G401 (cell line): ENCODE measurements around the gene PRKN. TPM values are rescaled to one million over a fixed set of nuclear protein-coding genes. Genes with fewer than 3 reads are reported as not detected.

Source experiments
- DNase-seq: peaks from one replicate; pipeline ENCODE4 v3.0.0-alpha.2; 2015; ENCODE audit warnings: low spot score
- in situ Hi-C: cut with HindIII; loops from 2 replicates; pipeline ENCODE4 v1.10.0; 2016; ENCODE audit warnings: low sequenced_read_pairs, mixed read lengths
- total RNA-seq: library from RNA; depleted of rRNA; stranded (reverse); fragments of >200 nt; shearing (Covaris generic); gene quantifications from 2 replicates; pipeline ENCODE4 v1.2.3, GENCODE V29; 2014

The PRKN gene
- total RNA-seq, 1 experiment from 2014 or later, result 1.1 TPM

DNA sequence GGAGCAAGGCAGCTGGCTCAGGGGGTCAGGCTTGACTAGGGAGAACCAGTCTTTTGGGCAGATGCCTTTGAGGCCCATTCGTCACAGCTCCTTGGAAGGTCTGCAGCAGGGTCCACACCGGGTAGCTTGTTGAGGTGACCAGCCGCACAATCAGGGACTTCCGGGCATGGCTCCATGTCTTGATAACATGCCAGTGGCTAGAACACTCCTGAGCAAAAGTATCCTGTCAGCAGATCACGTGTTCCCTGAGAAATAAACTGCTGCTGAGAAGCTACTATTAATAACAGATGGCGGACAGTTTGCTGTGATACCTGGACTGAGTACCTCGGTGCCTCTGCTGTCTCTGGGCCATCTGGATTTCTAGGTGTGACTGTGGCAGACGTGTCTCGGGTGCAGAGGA is 235.9 kb downstream of the PRKN start:
- no peak for DNase-seq
- in situ Hi-C loops, result no loop called here

DNA sequence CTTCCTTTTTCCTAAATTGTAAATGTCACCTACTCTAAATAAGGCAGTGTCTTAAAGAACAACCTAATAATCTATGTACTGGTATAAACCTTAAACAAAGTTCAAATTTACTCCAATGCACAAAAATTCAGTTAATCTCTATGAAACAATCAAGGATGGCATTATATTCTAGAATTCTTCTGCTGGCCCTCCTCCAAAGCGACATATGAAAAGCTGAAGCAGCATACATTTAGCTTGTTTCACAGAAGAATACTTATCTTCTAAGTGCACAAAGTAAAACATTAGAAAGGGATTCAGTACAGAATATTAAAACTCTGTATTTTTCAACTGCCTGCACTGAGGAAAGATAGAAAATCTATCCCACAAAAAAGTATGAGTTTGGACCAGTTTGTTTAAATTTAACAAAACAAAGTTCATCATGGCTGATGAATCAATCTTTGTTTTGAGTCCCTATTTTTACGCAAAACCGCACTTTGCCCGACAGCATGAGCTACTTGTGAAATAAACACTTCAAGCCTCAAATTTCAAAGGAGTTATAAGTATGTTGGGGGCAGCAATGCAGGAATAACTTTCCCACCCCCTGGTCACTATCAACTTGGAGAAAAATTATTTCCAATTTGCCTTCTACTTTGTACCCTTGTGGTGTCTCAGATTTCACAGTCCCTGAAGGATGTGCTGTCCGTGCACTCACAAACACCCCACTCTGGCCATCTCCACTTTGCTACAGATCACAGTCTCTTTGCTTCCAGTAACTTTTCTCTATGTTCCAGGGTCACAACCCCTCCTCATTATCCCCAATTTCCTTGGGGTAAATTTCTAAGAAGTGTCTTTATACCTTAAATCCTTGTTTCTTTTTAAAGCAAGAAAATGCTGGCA is 238.2 kb downstream of the PRKN start:
- in situ Hi-C loops, result no loop called here
- DNase-seq, result no peak

DNA sequence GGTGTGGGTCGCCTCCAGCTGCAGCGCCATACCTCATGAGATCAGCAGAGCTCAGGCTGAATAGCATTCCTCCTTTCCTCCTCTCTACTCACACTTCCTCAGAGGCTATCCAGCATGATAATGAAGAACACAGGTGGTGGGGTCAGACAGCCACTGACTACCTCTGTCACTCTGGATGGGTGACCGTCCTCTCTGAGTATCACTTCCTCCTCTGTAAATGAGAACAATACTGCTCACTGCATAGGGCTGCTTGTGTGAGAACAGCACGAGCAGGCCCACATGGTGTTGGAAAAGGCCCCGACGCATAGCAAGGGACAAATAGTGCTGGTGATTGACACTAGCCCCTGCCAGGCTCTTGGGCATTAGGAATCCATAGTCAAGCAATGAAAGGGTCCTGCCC is 239.1 kb downstream of the PRKN start:
- DNase-seq, result no peak
- in situ Hi-C loops, result no loop called here

DNA sequence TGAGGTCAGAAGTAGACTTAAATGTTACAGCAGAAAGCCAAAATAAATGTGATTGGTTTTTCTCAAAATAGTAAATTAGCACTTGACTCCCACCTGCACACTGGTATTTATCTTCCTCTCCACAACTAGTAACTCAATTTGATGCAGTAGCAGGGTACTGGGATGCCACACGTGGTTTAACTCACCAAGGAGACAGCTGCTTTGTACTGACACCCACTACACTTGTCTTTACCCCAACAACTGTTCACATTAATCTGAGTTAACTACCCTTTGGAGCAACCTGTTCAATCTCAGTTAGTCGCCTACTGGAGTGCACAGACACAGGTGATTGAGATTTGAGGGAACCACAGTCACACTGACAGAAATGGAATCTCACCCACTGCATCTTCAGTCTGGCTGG is 242.1 kb downstream of the PRKN start:
- in situ Hi-C loops, result no loop called here
- DNase-seq, result no peak

DNA sequence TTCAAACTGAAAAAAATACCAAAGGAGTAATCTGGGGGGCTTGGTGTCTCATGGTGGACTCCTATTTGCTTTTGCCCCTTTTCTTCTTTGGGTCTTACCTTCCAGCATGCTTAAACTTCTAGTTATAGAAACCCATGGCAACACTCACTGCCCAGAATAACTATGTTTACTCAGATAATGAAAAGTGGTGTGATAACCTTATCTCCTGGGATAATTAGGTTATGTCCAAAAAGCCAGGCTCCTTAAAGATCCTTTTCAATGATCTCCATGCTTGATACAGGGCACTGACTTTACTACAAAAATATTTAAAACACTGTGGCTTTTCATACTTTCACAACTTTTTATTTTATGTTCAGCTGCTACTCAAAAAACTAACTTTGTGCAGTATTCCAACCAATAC is 245.6 kb downstream of the PRKN start:
- no peak for DNase-seq
- in situ Hi-C loops, result no loop called here

DNA sequence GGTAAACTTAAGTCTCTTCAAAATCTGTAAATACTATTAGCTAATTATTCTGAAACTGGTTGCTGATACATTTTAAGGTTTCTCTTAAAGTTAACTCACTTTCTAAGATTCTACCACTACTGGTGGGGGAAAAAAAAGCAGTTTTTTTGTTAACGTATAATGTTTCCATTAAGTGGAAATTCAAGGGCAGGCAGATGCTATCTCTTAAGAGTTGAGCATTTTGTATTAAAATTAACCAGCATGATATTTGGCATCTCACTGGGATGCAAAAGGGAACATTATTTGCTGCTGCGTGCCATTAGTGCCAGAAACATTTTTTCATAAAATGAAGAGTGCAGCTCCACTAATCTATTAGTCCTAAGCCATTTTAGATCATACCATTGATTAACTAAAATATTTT is 246.2 kb downstream of the PRKN start:
- DNase-seq, result no peak
- in situ Hi-C loops, result no loop called here

DNA sequence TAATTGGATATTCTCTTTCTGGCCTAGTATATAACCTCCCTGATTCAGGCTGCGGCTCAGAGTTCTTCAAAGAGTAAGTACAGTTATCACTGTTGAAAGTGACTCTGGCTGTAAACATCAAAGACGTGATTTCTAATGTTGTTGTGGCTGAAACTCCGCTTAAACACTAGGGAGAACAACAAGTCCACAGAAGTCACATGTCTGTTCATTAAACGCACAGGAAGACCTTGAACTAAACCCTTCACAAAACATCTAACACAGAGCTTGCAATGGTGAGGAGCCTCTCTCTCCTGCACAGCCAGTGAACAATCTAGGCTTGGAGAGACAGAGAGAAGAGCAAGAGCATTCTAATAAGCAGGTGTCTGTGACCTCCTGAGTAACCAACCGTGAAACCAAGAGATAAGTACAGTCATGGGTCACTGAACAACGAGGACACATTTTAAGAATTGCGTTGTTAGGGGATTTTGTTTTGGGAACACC is 249.3 kb downstream of the PRKN start:
- in situ Hi-C loops, result no loop called here
- no peak for DNase-seq

DNA sequence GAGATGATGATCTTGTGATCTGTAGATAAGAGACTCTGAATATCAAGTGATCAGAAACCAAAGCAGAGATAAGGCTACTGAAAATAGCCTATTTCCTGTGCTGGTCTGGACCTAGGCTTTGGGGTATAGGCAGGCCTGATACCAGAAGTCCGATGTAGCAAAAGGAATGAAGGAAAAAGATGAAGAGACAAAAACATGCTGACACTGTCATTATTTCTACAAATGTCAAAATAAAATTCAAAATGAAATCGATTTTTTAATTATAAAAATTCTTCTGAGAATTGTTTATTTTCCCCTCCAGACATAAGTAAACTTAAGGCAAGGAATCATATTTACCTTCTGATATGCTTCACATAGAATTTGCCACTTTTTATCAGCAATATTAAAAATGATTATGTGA is 252.8 kb downstream of the PRKN start:
- DNase-seq, result no peak
- in situ Hi-C loops, result no loop called here

DNA sequence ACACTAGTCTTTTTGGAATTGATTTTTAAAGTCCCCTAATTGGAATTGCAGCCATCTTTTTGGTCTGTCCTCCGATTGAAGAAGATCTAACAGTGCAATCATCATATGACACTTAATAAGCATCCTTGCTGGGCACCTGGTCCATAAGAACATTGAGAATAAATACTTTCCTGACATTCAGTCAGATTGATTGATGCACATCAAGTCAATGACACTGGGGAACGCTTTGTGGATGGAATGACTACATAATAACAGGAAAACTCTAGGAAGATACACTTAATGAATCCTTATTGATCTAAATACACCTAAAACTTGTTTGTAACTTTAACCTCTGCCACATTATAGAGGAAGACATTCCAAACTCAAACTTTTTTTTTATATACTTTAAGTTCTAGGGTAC is 255.7 kb downstream of the PRKN start:
- DNase-seq, result no peak
- in situ Hi-C loops, result no loop called here

DNA sequence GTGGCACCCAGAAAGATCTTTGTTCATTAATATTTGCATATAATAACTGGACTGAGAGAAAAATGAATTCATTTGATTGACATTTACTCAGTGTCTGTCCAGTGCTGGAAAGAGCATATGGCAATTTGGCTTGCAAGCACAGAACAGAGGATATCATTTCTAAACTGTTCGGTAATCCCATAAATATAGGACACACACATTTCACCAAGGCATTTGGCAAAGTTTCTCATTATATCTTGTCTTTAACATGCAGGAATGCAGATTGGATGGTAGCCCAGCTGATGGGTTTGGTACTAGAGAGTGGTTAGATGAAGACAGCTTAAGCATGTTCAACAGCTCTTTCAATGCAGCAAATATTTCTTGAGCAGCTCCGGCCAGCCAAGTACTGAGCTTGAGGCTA is 259.2 kb downstream of the PRKN start:
- DNase-seq, result no peak
- in situ Hi-C loops, result no loop called here

DNA sequence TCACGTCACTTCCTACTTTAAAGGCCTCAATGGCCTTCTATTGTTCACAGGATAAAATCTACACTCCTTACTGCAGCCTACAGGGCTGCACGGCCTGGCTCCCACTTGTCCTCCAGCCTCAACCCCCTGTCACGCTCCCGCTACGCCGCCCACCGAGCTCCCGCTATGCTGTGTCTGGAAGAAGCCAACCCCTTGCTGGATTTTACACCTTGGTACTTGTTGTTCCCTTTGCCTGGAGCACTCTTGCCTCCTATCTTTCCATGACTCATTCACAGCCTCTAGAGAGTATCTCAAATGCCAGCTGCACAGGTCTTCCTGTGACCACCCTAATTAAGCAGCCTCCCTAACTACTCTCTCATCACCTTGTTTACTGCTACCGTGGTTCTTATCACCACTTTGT is 259.9 kb downstream of the PRKN start:
- DNase-seq, result no peak
- in situ Hi-C loops, result no loop called here

DNA sequence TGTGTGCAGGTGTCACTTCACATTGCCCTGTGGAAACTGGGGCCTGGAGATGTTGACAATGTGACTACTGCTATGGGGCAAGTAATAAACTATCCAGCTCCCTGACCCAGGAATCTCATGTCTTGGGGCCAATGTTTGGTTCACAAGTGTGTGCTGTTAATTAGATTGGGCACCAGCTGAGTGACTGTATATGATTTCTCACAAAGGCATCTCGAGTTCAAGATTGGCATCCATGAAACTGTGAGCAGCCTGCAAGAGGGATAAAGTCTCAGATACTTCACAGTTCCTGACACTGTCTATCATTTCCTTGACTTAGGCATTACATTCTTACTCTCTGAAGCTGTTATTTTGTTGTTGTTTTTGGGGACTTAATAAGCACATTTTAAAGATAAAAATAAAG is 264.0 kb downstream of the PRKN start:
- in situ Hi-C loops, result no loop called here
- DNase-seq, result no peak

DNA sequence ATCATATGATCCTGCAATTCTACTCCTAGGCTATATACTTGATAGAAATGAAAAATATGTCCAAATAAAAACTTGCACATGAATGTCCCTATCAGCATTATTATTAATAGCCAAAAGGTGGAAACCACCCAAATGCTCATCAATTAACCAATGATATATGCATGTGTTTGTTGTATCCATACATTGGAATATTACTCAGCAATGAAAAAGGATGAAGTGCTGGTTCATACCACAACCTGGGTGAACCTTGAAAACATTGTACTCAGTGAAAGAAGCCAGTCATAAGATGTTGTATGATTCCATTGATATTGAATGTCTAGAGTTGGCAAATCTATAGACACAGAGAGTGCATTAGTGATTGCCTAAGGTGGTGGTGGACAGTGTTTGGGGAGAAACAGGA is 267.6 kb downstream of the PRKN start:
- DNase-seq, result no peak
- in situ Hi-C loops, result no loop called here

DNA sequence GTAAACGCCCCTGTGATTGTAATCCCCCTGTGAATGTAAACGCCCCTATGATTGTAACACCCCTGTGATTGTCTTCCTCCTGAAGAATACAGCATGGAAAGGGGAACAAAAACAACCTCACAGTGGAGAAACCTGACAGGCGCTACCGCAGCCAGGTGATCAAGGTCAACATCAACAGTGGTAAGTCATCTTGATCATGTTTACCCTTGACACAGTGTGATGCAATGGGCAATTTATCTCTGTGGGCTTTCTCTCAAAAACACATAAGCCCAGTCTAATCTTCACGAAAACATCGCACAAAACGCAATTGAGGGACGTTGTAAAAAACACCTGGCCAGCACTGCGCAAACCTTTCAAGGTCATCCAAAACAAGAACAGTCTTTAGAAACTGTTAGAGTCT is 277.2 kb downstream of the PRKN start:
- no peak for DNase-seq
- in situ Hi-C loops, result no loop called here

DNA sequence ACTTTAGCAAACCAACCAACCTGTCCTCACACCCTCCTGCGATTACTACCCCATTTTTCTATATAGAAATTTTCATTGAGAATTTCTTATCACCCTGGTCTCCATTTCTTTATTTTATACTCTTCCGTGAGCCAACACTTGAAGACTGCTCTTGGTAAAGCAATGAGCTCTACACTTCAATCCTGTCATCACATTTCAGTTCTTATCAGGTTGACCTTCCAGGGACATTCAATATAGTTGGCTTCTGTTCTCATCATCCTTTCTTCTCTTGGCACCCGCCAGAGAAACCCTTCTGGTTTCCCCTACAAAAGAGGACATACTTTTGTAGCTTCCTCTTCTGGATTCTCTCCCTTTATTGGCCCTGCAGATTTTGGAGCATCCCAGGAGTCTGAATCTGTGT is 279.3 kb downstream of the PRKN start:
- in situ Hi-C loops, result no loop called here
- DNase-seq, result no peak

DNA sequence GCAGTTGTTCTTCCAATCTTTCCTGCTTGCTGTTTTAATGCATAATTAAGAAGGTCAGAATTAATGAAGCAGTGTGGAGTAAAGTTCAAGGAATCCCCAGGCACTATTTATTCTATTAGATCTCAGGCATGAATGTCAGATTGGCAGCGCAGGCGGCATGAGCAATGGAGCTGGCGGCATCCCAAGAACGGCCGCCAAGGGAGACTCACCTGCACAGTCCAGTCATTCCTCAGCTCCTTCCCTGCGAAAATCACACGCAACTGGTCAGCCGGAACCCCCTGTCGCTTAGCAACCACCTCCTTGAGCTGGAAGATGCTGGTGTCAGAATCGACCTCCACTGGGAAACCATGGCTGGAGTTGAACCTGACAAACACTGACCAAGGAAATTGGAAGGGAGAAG is 284.5 kb downstream of the PRKN start:
- in situ Hi-C loops, result no loop called here
- DNase-seq, result peak; percentile 83

DNA sequence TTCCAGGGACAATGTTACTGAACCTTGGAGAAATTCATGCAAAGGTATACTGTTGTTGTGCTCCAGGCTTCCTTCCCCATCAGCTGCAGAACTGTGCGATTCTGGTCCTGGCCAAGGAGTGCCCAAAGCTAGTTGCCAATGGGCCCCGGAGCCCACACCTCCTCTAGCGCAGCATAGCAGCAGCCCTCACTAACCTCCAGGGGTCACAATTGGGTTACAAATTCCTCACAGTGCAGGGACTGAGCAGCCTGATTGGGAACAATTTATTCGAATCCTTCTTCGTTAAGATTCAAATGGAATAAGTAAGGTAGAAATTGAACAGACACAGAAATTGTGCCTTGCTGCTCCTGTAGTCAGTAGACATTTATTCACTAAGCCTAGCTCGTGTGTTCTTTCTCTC is 284.9 kb downstream of the PRKN start:
- DNase-seq, result no peak
- in situ Hi-C loops, result no loop called here

DNA sequence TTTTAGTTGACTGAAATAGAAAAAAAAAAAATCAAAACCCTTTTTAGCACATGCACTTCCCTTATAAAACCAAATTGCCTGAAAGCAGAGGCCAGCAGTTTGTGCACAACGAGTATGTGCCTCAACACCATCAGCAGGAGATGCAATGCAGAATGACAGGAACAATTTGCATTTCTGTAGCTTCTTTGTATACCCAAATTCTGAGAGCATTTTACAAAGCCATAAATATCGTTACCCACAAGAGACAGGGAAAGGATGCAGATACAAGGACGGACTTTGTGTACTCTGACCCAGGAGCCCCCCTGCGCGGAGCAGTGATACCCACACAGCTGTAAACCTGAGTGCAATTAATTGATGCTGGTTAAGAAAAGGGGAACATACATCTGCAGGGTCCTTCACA is 285.6 kb downstream of the PRKN start:
- in situ Hi-C loops, result no loop called here
- DNase-seq, result no peak

DNA sequence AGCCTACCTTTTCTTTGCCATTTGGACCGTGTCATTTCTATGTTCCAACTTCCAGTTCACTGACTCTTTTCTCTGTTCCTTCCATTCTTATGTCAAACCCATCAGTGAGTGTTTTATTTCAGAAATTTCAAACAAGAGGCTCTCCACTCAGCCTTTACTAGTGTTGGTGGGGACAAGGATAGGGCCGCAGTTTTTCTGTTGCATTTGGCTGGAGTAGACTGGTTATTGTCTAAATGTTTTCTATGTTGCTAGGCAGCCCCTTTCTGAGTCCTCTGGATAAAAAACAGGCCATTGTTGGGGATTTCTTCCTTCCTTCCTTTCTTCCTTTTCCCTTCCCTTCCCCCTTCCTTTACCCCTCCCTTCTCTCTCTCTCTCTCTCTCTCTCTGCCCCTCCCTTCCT is 288.6 kb downstream of the PRKN start:
- in situ Hi-C loops, result no loop called here
- no peak for DNase-seq

DNA sequence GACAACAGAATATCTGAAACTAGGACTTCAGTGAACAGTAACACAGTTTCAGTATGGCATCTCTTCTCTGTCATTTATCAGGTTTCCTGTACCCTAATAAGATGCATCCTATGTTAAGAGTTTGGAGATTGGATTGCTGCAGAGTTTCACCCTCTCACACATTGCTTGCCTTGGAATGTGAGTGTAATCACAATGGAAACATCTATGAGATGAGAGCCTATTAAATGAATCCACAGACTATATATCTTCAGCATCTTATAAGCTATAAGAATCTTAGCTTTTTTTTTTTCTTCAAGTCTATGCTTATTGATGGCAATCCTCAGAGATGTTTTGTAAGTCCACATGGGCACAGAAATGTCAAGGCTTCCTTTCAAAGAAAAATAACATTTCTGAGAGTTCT is 292.5 kb downstream of the PRKN start:
- DNase-seq, result no peak
- in situ Hi-C loops, result no loop called here

DNA sequence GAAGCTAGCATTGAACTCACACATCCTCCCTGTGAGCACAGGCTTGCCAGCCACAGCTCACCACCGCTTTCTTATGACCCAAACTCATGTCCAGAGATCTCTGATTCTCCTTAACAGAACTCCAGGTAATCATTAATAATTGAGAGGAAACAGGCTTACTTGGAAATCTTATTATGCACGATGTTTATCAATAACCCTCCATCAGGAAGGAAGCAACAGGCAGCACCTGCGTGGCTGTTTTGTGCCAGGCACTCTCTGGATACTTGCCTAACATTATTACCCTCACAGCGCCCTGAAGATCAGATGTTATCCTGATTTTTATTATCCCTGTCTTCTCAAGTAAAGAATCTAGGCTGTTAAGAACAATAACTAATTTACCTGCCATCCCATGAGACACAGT is 306.6 kb downstream of the PRKN start:
- in situ Hi-C loops, result no loop called here
- no peak for DNase-seq
